OCI-LY3 (cell line): ENCODE measurements around the gene FSCN2.

Source experiments
- EZH2phosphoT487 ChIP-seq: fragments of 200-600 bp; shearing (Covaris generic); IDR thresholded peaks from 2 replicates; pipeline ENCODE4 v1.6.1; 2018; ENCODE audit warnings: antibody characterized with exemption, mixed run types, low read depth
- TF ChIP-seq, protein P1 (sequence below): fragments of 200-600, 300-600 bp; sonication (generic); IDR thresholded peaks from 2 replicates; pipeline ENCODE4 v1.5.1; 2014; ENCODE audit warnings: antibody characterized with exemption, low read length, low read depth

DNA sequence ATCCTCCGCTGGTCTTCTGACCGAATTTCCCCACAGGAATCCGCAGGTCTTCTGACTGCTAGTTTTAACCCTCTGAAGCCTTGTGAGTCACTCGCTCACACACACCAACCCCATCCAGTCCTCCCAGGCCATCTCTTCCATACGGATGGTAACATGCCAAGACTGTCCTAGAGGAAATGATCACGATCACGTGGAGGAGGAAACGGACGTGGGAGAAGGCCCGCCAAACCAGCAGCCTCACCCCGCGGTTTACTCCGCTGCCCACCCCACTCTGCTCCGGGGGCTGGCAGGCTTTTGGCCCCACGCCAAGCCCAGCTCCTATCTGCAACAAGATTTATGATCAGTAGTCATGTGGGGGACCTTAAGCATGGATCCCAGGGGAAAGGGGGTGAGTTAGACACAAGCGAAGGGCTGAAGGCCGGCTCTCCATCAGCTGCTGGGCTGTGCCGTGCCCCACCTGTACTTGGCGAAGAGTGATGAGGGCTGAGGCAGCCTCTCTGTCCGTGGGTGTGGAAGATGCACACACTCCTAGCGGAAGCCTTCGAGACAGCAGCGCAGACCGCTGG is 25.5 kb downstream of the FSCN2 start:
- TF ChIP-seq, protein P1, sequence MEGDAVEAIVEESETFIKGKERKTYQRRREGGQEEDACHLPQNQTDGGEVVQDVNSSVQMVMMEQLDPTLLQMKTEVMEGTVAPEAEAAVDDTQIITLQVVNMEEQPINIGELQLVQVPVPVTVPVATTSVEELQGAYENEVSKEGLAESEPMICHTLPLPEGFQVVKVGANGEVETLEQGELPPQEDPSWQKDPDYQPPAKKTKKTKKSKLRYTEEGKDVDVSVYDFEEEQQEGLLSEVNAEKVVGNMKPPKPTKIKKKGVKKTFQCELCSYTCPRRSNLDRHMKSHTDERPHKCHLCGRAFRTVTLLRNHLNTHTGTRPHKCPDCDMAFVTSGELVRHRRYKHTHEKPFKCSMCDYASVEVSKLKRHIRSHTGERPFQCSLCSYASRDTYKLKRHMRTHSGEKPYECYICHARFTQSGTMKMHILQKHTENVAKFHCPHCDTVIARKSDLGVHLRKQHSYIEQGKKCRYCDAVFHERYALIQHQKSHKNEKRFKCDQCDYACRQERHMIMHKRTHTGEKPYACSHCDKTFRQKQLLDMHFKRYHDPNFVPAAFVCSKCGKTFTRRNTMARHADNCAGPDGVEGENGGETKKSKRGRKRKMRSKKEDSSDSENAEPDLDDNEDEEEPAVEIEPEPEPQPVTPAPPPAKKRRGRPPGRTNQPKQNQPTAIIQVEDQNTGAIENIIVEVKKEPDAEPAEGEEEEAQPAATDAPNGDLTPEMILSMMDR: no peak
- TF ChIP-seq EZH2phosphoT487: no peak
